Measurements from ENCODE around the gene TERC. TPM values are rescaled to one million over a fixed set of nuclear protein-coding genes. Genes with fewer than 3 reads are reported as not detected.

Gene TERC
- 0.44 TPM in 1 of 5 replicates, not detected in the others for total RNA-seq (2022; extraction: Qiagen RNA extraction; ENCODE audit: low read depth)

DNA sequence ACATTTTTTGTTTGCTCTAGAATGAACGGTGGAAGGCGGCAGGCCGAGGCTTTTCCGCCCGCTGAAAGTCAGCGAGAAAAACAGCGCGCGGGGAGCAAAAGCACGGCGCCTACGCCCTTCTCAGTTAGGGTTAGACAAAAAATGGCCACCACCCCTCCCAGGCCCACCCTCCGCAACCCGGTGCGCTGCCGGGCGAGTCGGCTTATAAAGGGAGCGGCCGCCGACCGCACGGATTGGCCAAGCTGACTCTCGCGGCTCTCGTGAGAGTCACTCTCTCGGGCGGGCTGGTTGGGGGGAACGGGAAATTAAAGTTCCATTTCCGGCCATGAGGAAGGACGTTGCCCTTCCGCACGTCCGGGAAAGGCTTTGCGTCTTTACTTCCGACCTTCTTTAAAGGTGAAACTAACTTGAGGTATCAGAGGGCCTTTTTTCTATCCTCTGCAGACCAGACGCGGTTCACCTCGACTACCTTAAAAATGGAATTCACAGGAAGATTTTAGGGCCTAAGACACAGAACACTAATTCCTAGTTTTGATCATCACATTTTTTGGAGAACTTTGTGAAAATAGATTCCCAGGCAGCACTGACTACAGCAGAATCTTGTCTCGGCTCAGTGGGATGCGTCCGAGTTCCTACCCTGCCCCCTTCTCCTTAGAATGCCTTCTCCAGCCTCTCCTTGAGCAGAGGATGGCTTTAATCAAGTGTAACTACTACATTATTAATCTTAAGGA, at the start of gene TERC:
TERC (minus strand) TSS at position 179 of the 731 bp plus-strand sequence.

DNA sequence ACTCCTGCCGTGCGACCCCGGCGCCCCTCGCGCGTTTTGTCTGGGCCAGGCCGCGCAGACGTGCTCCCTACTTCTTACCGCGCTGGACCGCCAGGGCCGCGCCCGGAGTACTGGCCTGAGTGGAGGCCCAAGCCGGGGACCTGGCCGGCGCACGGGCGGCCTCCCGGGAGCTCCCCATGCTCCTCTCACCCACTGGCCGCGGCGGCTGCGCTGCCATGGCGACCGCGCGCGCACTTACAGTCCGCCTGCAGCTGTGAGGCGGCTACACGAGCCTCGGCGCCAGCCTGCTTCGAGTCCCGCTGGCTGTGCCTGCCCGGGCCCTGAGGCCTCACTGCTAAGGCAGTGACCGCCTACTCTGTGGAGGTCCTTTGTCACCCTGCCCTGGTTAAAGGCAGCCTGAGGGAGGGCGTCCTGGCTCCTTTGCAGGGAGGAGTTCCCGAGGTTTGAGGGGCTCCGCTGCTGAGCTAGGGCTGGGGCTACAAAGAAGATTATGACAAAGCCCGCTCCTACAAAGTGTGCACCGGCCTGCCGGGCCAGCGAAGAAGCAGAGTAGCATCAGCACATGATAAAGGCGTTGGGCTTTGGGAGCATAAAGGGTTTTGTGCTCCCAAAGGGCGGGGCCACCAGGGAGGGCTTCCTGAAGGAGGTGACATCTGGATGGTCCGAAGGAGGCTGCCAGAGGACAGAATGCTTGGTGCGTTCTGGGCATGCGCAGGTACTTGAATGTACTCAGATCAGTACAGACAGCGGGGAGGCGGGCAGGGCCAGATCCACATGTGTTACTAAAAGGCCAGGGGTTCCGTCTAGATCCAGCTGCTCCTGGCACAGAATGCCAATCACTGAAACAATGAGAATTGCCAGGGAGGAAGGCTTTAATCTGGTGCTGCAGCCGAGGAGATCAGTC, 47.7 kb upstream of the TERC start, which contains the start of the genes LRRC34 and LRRIQ4:
LRRC34 (minus strand) TSS at position 573 of the 904 bp plus-strand sequence; CDS start at position 217, 356 bp downstream.
LRRIQ4 (plus strand) TSS at position 539 of the 904 bp plus-strand sequence. CDS start 9,052 bp downstream, outside the sequence.

GRCh38 chr3:169772897-169773816, 8.3 kb upstream of the TERC start, which contains the start of gene MYNN:
MYNN (plus strand) TSS chr3:169773396; CDS start chr3:169774296, 900 bp downstream.

DNA sequence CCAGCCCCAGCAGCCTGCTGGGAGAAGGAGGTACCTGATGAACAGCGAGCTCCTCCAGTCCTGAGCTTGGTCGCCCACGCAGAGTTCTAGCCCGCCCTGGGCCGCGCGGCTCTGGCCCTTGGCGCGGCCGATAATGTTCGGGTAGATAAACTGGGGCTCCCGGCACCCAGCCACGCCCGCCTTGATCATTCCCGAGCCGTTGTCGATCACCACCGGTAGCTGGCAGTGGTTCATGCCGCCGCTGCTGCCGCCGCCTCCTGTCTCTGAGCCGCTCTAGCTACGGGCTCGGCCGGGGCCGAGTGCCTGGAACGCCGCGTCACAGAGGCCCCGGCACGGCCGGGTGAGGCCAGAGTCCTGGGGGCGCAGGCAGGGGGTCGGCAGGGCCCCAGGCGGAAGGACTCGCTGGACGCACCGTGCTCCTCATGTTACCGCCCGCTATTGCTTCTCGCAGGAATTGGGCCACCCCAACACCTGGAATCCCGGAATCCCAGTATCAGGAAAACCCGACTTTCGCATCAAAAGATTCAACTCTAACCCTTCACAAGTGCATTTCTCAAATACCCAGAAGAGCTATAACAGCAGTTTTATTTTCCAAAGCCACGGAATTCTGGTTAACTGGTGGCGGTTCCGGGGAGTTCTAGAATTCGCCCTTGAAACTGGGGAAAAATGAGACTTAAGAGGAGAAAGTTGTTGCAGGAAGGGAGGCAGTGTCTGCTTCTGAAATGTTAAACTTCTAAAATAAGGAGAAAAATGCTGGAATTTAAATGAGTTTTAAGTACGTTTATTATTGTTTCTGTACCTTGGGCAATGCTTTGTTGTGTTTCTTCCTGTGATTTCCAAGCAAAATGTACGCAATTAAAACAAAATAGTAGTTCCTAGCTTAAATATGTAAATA, 4.7 kb upstream of the TERC start, which contains the start of gene ACTRT3:
ACTRT3 (minus strand) TSS at position 275 of the 895 bp plus-strand sequence; CDS start at position 234, 41 bp downstream.

Other genes starting within 250 kb of the TERC start
- 0.02 to 0.12 TPM in 2 of 5 replicates, not detected in the others for gene MECOM, start 101.3 kb downstream of the TERC start, total RNA-seq (2022; extraction: Qiagen RNA extraction; ENCODE audit: low read depth)
- 2.5 to 3.2 TPM (median 2.8 TPM) in 5 replicates for gene ACTRT3, start 4.5 kb upstream of the TERC start, total RNA-seq (2022; extraction: Qiagen RNA extraction; ENCODE audit: low read depth)
- gene MYNN, start 8.3 kb upstream of the TERC start, total RNA-seq (2022; extraction: Qiagen RNA extraction; ENCODE audit: low read depth): 7.5 to 10.3 TPM (median 9.3 TPM) in 5 replicates
- gene LRRIQ4, start 47.8 kb upstream of the TERC start, total RNA-seq (2022; extraction: Qiagen RNA extraction; ENCODE audit: low read depth): not detected in 5 replicates
- gene LRRC34, start 47.8 kb upstream of the TERC start, total RNA-seq (2022; extraction: Qiagen RNA extraction; ENCODE audit: low read depth): not detected in 5 replicates
- gene LRRC31, start 104.9 kb upstream of the TERC start, total RNA-seq (2022; extraction: Qiagen RNA extraction; ENCODE audit: low read depth): not detected in 5 replicates
- not detected in 5 replicates for gene SAMD7, start 146.5 kb upstream of the TERC start, total RNA-seq (2022; extraction: Qiagen RNA extraction; ENCODE audit: low read depth)
- 78.8 to 164 TPM (median 91.3 TPM) in 5 replicates for gene SEC62, start 201.7 kb upstream of the TERC start, total RNA-seq (2022; extraction: Qiagen RNA extraction; ENCODE audit: low read depth)